SH-SY5Y (cell line): Measurements from ENCODE around the gene DRC1.
A peak's percentile ranks its signal among the peaks of the same experiment; 100 is the strongest.

Experiments used
- GATA2 ChIP-seq: IDR thresholded peaks from 2 replicates; pipeline ENCODE4 v1.6.1; 2011; ENCODE audit warnings: mild to moderate bottlenecking, low read depth, low read length
- GATA3 ChIP-seq: IDR thresholded peaks from 2 replicates; pipeline ENCODE4 v1.6.1; 2011; ENCODE audit warnings: low read depth, mild to moderate bottlenecking, low read length, moderate library complexity

DRC1 gene

DNA sequence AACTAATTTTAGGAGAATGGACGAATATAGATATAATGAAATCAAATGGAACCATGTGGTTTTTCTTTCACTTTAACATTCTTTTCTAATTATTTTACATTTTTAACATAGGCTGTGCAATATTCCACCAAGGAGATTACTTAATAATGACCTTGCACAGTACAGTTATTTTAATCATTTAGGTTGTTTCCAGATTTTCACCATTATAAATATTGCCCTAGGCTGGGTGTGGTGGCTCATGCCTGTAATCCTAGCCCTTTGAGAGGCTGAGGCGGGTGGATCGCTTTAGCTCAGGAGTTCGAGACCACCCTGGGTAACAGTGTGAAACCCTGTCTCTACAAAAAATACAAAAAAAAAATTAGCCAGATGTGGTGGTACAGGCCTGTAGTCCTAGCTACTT, 14.5 kb upstream of the DRC1 start:
- no peak for TF ChIP-seq GATA2
- no peak for TF ChIP-seq GATA3

DNA sequence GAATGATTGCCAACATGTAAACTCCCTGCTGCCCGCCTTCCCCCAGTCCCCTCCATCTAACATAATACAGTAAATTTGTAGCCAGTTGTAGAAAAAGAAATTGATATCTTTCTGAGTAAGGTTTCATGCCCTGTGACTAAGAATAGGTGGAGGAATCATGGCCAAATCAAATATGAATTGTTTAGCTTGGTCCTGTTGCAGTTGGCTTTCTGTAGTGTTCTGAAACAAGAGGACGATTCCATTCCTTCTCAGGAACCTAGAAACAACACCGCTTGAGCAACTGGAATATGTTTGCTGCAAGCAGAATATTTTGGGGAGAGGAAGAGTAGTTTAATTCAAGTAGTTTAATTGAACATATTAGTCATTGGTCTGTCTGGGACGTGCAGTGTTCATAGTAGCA, 7.0 kb upstream of the DRC1 start:
- no peak for TF ChIP-seq GATA3
- TF ChIP-seq GATA2, result no peak

DNA sequence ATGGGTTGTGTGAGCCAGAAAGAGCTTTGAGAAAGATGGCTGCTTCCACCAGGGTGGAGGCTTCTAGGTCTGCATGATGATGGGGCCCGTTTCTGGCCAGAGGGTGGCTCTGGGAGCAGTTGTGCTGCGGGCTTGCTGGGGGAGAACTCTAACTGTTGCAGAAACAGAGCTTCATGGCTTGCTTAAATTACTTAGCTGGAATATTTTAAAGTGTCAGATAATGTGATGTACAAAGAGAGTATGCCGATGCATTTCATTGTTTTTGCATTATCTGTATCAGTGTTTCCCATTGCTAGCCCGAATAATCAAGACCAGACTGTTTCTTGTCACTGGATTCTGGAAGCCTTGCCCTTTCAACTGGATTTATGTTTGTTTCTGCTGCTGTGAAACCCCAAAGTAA, 6.3 kb upstream of the DRC1 start:
- TF ChIP-seq GATA3 (no peak), GATA2 (peak; percentile 55)

DNA sequence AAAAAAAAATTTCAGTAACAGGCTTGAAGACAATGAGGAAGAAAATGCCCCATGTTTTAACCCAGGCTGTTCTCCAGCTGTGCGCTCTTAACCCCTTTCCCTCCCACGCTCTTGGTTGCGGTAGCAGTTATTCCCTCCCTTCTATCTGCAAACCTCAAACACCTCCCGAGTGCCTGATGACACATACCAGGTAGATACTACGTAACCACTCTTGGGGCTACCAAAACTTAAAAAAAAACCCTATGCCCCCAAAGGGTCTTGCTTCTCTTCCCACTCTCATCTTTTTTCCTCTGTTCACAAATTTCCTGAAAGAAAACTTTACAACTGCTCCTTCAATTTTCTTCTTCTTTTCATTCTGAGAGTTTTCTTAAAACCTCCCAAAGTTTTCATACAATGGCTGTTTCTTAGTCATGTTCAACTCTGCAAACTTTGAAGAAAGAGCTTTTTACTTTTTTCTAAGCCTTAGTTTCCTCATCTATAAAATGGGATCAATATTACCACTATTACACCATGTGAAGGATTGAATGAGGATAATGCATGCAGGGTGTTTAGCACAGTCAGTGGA, 4.9 kb upstream of the DRC1 start:
- TF ChIP-seq GATA3 (no peak), GATA2 (no peak)

- TF ChIP-seq GATA3, result no peak
- TF ChIP-seq GATA2, result no peak
Measured at GRCh38 chr2:26399771-26400376, 1.8 kb upstream of the DRC1 start.

GRCh38 chr2:26400723-26401122, 997 bp upstream of the DRC1 start:
- TF ChIP-seq GATA2, result no peak

GRCh38 chr2:26407526-26407925, 5.8 kb downstream of the DRC1 start:
- no peak for TF ChIP-seq GATA3

DNA sequence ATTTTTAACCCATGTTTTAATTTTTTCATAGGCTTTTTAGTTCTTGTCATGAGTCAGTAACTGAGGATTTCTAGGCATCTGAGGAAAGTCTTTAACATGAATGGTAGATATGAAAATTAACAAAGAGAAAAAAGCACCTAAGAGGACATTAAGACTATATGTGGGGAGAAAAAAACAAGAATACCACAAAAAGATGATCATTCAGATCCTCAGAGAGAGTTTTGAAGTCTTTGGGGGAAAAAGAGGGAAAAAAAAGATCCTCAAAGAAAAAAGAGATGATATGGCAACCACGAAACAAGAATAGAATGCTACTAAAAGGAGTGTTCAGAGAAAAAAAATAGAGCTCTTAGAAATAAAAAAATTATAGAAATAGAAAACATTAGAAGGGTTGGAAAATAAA, 8.1 kb downstream of the DRC1 start:
- TF ChIP-seq GATA2 (no peak), GATA3 (no peak)

- no peak for TF ChIP-seq GATA3
- TF ChIP-seq GATA2, result no peak
Measured at GRCh38 chr2:26410764-26411243, 9.1 kb downstream of the DRC1 start.

DNA sequence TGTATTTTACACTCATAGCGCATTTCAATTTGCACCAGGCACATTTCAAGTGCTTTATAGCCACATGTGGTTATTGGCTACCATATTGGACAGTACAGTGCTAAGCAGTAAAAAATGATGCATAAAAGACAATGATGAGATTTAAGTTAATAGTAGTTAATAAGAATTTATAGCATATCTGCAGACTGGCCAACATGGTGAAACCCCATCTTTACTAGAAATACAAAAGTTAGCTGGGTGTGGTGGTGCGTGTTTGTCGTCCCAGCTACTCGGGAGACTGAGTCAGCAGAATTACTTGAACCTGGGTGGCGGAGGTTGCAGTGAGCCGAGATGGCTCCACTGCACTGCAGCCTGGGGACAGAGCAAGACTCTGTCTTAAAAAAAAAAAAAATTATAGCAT, 9.7 kb downstream of the DRC1 start:
- no peak for TF ChIP-seq GATA3
- no peak for TF ChIP-seq GATA2

GRCh38 chr2:26412091-26412673, 10.5 kb downstream of the DRC1 start:
- no peak for TF ChIP-seq GATA3
- TF ChIP-seq GATA2, result no peak

GRCh38 chr2:26414311-26414710, 12.6 kb downstream of the DRC1 start:
- TF ChIP-seq GATA3, result no peak
- TF ChIP-seq GATA2, result no peak

GRCh38 chr2:26421961-26422360, 20.2 kb downstream of the DRC1 start:
- no peak for TF ChIP-seq GATA2
- TF ChIP-seq GATA3, result no peak

DNA sequence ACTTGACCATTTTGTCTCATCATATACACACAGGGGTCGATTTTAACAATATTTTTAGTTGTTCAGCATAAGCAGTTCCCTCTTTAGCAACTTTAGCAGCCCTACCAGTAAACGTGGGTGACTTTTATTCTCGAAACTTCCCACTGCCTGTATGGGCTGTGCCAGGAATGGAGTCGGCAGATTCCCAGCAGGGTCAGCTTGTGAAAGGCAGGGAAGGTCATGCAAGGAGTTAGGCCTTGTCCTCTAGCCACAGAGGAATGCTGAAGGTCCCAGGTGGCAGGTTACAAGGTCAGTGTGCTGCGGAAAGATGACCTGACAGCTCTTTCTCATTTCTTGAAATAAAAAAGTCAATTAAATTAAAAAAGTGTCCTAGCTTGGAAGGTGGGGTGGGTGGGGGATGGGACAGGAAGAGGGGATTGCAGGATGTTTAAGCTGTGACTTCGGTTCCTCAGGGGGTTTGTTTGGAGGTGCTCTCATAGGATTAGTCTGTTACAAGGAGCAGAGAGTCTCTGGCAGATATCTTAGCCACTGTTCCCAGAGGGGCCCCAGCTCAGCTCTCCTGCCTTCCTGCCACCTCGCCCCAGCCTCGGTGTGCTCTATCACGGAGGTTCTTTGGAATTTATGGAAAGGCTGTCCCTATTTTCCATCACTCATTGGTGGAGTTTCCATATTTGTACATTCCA, 21.4 kb downstream of the DRC1 start:
- TF ChIP-seq GATA3, result no peak
- no peak for TF ChIP-seq GATA2

- no peak for TF ChIP-seq GATA3
- no peak for TF ChIP-seq GATA2
Measured at GRCh38 chr2:26423750-26424149, 22.0 kb downstream of the DRC1 start.
